GM19468 (cell line): ENCODE measurements around the gene IFNE.

Experiments used
- ATAC-seq: cut with Tn5 transposase; IDR thresholded peaks from one replicate; pipeline ENCODE4 v1.9.1; 2021; ENCODE audit warnings: mild to moderate bottlenecking, moderate library complexity, moderate number of reproducible peaks; ENCODE audit not compliant: unreplicated experiment; ENCODE audit errors: extremely low read depth

IFNE gene

GRCh38 chr9:21432672-21433425, 49.3 kb downstream of the IFNE start:
- no peak for ATAC-seq
